GM19463 (cell line): Measurements from ENCODE around the gene CAMSAP2.
A peak's percentile ranks its signal among the peaks of the same experiment; 100 is the strongest.

Source experiments
- ATAC-seq: cut with Tn5 transposase; IDR thresholded peaks from one replicate; pipeline ENCODE4 v1.9.1; 2021; ENCODE audit warnings: mild to moderate bottlenecking, moderate library complexity; ENCODE audit not compliant: unreplicated experiment

The CAMSAP2 gene

DNA sequence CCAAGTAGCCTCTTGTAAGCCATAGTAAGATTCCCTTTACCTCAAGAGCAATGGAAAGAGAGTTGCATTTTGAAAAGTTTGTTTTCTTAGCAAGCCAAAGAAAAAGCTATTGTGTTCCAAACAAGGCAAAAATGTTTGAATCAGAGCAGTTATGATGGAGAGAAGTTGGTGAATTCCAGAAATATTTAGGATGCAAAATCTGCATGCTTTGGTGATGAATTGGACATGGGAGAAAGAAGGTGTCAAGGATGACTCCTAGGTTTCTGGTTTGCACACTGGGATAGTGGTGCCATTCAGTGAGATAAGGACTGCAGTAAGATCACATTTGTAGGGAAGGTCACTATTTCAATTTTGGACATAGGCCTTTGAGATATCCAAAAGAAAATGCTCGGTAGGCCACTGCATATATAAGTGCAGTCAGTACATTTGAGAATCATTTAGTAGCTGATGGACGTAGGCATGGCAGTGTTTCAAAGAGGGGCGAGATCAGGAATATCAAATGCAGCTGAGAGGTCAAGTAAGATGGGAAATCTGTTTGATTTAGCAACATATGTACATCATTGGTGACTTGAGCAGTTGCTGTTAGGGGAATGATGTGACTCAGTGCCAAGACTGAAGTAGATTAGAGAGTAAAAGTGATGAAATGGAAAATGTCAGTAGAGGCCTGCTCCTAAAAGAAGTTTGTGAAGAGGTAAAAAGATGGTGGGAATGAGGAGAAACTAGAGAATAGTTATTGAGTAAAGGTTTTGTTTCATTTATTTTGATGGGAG lies 100.2 kb downstream of the CAMSAP2 start:
- no peak for ATAC-seq

DNA sequence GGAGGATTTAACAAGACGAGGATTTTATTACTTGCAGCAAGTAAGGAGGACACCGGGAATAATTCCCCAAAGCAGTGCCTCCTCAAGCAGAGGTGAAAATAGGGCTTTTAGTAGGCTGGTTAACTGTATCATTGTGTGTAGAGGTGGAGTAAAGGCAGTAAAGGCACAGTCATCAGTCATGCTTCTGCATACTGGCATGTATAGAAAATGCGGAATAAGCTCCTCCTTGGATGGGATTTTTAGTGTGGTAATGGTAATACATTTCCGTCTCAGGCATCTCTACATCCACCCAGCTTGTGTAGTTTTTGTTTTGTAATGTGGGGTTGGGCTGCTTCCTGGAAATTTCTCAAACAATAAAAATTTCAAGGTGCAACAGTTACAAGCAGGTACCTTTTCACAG lies 106.7 kb downstream of the CAMSAP2 start:
- no peak for ATAC-seq

DNA sequence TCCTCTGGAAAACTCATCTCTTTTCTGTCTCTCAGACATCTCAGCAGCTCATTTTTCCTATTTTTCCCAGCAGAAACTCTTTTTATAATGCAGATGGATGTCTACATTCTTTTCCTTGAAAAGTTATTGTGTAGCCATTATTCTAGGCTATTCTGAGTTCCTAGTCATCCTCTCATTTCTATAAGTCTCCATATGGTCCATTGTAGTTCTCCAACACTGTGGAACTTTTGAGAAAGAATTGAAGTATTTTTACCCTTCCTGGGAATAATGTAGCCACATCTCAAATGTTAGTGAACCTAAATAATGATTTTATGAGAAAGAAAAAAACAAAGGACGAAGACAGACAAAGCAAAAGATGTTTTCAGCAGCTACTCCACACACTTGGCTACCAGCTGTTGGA lies 107.7 kb downstream of the CAMSAP2 start:
- ATAC-seq, result no peak

- no peak for ATAC-seq
Measured at GRCh38 chr1:200849430-200849829, 110.7 kb downstream of the CAMSAP2 start.

DNA sequence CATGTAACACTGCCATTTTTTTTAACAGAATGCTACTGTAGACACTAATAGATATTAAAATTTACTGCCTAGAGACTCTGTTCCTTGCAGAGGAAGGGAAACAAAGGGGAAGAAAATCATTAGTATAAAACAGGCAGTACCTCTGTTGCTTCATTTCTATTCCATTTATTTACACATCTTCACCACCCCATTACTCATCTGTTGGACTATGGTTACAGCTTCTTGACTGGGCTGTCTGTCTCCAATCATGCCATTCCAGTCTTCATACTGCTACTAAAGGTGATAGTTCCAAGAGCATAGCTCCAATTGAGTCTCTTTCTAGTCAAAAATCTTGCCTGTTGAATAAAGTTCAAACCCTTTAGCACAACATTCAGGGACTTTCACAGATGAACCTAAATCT lies 111.9 kb downstream of the CAMSAP2 start:
- no peak for ATAC-seq

- no peak for ATAC-seq
Measured at GRCh38 chr1:200856716-200857357, 118.1 kb downstream of the CAMSAP2 start.

DNA sequence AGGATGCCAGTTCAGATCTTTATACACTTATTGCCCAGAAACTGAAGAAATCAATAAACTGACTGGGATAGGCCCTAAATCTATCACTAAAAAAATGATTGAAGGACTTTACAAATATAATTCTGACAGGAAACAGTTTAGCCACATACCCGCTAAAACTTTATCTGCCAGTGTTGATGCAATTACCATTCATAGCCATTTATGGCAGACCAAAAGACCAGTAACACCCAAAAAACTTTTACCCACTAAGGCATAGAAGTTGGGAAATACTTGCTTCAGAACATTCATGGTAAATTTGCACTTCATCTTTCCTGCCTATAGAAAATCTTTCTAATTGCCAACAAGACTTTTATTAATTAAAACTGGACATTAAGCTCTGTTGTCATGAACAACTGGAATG lies 119.1 kb downstream of the CAMSAP2 start:
- no peak for ATAC-seq

- ATAC-seq, result no peak
Measured at GRCh38 chr1:200861937-200862647, 123.4 kb downstream of the CAMSAP2 start.

- ATAC-seq, result no peak
Measured at GRCh38 chr1:200862713-200863415, 124.2 kb downstream of the CAMSAP2 start.

DNA sequence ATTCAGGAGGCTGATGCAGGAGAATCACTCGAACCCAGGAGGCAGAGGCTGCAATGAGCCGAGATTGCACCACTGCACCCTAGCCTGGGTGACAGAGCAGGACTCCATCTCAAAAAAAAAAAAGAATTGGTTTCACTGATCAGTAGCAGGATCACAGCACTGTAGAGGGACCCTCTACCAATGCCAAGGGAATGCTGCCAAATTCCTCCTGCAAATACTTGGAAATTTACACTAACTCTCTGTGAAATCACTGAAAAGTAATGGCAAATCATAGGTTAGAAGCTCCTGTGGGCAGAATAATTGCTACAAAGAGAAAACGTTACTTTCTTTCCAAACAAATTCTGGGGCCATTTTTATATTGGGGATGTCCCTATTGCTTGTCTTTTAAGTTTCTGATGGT lies 127.4 kb downstream of the CAMSAP2 start:
- no peak for ATAC-seq

DNA sequence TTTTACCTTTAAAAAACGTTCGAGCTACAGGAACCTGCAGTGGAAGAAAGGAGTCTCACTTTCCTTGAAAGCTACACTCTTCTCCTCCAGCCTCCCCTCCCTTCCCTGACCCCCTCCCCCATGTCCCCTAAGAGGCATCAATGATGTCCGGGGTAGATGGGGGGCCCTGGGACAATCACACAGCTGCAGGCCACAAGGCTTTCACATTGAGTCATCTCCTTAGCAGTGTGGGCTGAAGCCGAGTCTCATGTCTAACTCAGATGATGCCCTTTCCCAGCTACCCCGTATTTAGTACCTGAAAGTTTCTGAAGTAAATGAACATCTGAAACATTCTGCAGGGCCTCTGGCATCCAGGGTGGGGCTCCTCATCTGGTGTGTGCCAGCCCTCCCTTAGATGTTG lies 127.8 kb downstream of the CAMSAP2 start:
- peak; percentile 70 for ATAC-seq

DNA sequence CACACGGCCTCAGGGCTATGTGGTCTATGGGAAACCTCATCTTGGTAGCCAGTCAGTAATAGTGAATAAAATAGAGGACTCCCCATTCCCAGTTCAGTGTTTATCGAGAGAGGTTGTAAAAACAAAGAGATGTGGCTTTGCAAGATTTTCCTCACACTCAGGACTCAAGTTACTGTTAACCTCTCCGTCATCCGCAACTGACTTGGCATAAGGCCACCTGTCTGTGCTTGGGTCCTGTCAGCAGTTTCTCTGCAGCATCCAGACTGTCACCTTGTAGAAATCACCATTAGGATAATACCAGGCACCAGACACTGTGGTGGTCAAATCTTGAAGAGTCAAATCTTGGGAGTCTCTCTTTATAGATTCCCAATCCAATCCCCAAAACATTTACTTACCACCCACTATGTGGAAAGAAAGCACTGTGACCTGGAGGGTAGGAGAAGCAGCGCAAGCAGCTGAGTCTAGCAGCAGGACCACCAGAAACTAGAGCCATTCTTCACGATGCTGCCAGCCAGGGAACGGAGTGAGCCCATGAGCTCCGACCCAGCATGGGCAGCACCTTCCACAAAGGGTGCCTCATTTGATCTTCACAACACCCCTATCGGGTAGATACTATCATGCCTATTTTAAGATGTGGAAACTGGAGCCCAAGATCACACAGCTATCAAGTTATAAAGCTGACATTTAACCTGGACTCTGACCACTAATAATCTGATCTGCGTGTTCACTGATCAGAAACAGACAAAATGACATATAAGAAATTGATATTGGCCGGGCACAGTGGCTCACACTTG lies 128.5 kb downstream of the CAMSAP2 start:
- ATAC-seq, result no peak

- no peak for ATAC-seq
Measured at GRCh38 chr1:200869376-200869752, 130.7 kb downstream of the CAMSAP2 start.

GRCh38 chr1:200869753-200870391 lies 131.2 kb downstream of the CAMSAP2 start:
- peak; percentile 56 for ATAC-seq

GRCh38 chr1:200872446-200873115 lies 133.9 kb downstream of the CAMSAP2 start, which contains the start of gene GPR25:
Gene GPR25, plus strand, starts transcription at chr1:200872981. Its CDS starts 57 bp downstream, at chr1:200873038.
- ATAC-seq, result no peak

DNA sequence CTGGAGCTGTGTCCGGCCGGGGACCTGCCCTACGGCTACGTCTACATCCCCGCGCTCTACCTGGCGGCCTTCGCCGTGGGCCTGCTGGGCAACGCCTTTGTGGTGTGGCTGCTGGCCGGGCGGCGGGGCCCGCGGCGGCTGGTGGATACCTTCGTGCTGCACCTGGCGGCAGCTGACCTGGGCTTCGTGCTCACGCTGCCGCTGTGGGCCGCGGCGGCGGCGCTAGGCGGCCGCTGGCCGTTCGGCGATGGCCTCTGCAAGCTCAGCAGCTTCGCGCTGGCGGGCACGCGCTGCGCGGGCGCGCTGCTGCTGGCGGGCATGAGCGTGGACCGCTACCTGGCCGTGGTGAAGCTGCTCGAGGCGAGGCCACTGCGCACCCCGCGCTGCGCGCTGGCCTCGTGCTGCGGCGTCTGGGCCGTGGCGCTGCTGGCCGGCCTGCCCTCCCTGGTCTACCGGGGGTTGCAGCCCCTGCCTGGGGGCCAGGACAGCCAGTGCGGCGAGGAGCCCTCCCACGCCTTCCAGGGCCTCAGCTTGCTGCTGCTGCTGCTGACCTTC lies 134.5 kb downstream of the CAMSAP2 start:
- no peak for ATAC-seq

GRCh38 chr1:200873671-200874397 lies 135.1 kb downstream of the CAMSAP2 start:
- no peak for ATAC-seq

- no peak for ATAC-seq
Measured at GRCh38 chr1:200874694-200875093, 136.0 kb downstream of the CAMSAP2 start.
